Naive thymus-derived CD8-positive, alpha-beta T cell (primary cell): Measurements from ENCODE around the gene SBNO2. TPM values are rescaled to one million over a fixed set of nuclear protein-coding genes. Genes with fewer than 3 reads are reported as not detected.
A peak's percentile ranks its signal among the peaks of the same experiment; 100 is the strongest.
"Not testable (repeated sequence)": the region's sequence is repeated elsewhere in the genome, so short reads cannot be mapped to it uniquely, and the experiment has no call there.

Experiments
- ATAC-seq, 2 donors: fragments of 150-1000 bp; cut with Tn5 transposase in 1 of 2; sonication (Bioruptor Pico), chemical (Tn5 transposase) in 1 of 2; 1 replicate in 1 of 2; 2 replicates in 1 of 2; pipeline ENCODE4 v1.10.0; 2021; ENCODE audit warnings: mild to moderate bottlenecking in 2 of 2, moderate library complexity in 2 of 2
- POLR2A ChIA-PET: fragments of 350-600 bp; sonication (Branson Sonifier 250); formaldehyde crosslinking; loops from one replicate; lab custom pipeline; 2021; ENCODE audit warnings: antibody characterized with exemption; lab: Charles Lee
- DNase-seq, 10 donors: peaks; one replicate each; pipeline versions ENCODE4 v3.0.0 to v3.0.0-alpha.2; 2020 to 2022
- H3K27ac Mint-ChIP-seq, 10 donors: one replicate each; pipeline ENCODE4 v1.8.0; 2020 to 2022; ENCODE audit warnings: mild to moderate bottlenecking in 10 of 10, mixed read lengths in 10 of 10, moderate library complexity in 4 of 10, inconsistent platforms in 1 of 10
- H3K27me3 Mint-ChIP-seq, 5 donors: one replicate each; pipeline ENCODE4 v1.8.0; 2021 to 2022; ENCODE audit warnings: mixed read lengths in 5 of 5
- H3K36me3 Mint-ChIP-seq, 3 donors: one replicate each; pipeline ENCODE4 v1.8.0; 2020 to 2022; ENCODE audit warnings: mixed read lengths in 3 of 3, mild to moderate bottlenecking in 2 of 3, inconsistent platforms in 1 of 3
- H3K4me1 Mint-ChIP-seq, 4 donors: one replicate each; pipeline ENCODE4 v1.8.0; 2021 to 2022; ENCODE audit warnings: mixed read lengths in 4 of 4
- H3K4me3 Mint-ChIP-seq, 10 donors: one replicate each; pipeline ENCODE4 v1.8.0; 2020 to 2022; ENCODE audit warnings: mild to moderate bottlenecking in 10 of 10, mixed read lengths in 10 of 10, moderate library complexity in 6 of 10, inconsistent platforms in 1 of 10
- H3K9me3 Mint-ChIP-seq, 9 donors: one replicate each; pipeline ENCODE4 v1.8.0; 2020 to 2022; ENCODE audit warnings: mixed read lengths in 9 of 9, mild to moderate bottlenecking in 3 of 9, inconsistent platforms in 1 of 9, moderate library complexity in 1 of 9
- polyA plus RNA-seq, 3 donors: library from polyadenylated mRNA; unstranded; fragments of 300-500 nt; fragmentation: Illumina TruSeq; gene quantifications; one replicate each; pipeline ENCODE4 v1.2.3, GENCODE V29; 2021
- total RNA-seq, 8 experiments: library from RNA in 2 of 8; stranded (reverse) in 2 of 8; gene quantifications; one replicate each; pipeline ENCODE4 v1.2.3 and lab custom pipeline; 2021 to 2026

SBNO2 gene
- total and polyA plus RNA-seq, 5 experiments from 2014 or later: 0.68 to 82.4 (median 2.3) TPM

DNA sequence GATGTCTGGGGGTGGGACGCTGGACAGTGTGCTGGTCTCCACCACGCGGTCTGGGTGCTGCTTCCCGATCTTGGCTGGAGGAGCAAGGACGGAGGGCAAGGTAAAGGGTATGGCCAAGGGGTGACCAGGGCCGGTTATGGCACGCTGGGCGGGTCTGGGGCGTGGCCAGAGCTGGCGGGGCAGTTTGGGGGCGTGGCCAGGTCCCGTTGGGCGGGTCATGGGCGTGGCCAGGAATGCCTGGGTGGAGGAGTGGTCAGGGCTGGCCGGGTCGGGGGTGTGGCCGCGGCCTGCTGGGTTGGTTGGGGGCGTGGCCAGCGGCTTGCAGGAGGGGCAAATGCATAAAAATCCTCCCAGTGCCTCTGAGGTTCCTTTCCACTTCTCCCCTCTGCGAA, 51.1 kb downstream of the SBNO2 start:
- no peak for DNase-seq
- ATAC-seq: no peak
- Mint-ChIP-seq H3K27me3 (no peaks in the 10 kb centered on the region), H3K4me3 (peak overlapping the region in 1 of 10 donors; percentile 36), H3K4me1 (peaks cover 0 to 9% (median 3%) of the 10 kb centered on the region in 4 donors), H3K36me3 (peaks cover 0 to 54% (median 3%) of the 10 kb centered on the region in 3 donors), H3K9me3 (no peaks in the 10 kb centered on the region), H3K27ac (peak overlapping the region in 2 of 10 donors; percentile 41 to 82)
- POLR2A ChIA-PET: interaction anchor here (1.3 to 1.6 kb wide), 3 partner anchors 12 to 146 kb away, joined by 3 read pairs; partner anchors contain the start of genes CIRBP and GPX4

DNA sequence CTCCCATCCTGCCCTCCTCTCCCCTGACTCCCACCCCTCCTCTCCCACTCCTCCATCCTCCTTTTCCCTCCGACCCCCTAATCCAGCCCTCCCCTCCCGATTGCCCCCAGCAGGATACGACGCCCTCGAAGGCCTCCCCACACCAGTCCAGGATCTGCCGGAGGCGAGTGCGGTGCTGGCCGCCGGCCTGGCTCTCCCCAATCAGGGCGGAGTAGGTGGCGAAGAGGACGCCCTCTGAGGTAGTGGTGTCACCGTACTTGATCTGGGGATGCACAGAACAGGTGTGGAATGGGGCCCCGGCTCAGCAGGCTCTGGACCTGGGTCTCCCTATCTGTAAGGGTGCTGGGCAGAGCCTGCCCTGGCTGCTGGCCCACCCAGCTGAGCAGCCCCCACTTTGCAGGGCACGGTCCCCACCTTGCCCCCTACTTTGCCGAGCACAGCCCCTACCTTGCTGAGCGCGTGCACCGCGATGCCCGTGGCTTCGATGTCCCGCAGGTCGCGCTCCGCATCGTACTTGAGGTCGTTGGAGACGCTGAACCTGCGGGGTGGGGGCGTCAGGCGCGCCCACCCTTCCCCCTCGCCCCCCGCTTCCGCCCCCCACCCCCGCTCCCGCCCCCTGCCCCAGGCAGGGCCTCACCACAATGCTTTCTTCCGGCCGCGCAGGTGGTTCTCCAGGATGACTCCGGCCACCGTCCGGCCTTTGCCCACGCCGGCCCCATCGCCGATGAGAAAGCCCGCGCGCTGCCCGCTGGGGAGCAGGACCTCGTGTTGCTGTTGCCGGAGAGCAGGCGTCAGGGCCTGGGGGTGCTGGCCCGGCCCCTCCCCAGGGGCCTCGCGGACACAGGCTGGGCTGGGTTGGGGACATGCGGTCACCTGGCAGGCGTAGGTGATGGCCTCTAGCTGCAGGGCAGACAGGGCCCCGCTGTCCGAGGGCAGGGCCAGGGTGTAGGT, 51.8 kb downstream of the SBNO2 start:
- Mint-ChIP-seq H3K4me1 (peaks cover 0 to 5% (median 2%) of the 10 kb centered on the region in 4 donors), H3K4me3 (peak overlapping the region in 1 of 10 donors; percentile 36), H3K36me3 (peaks cover 0 to 57% (median 3%) of the 10 kb centered on the region in 3 donors), H3K27me3 (no peaks in the 10 kb centered on the region), H3K9me3 (no peaks in the 10 kb centered on the region), H3K27ac (peak overlapping the region in 2 of 10 donors; percentile 41 to 82)
- no peak for ATAC-seq
- no peak for DNase-seq
- POLR2A ChIA-PET: interaction anchor here (1.6 kb wide), 1 partner anchor 11 kb away, joined by 3 read pairs; no protein-coding TSS in a partner anchor

DNA sequence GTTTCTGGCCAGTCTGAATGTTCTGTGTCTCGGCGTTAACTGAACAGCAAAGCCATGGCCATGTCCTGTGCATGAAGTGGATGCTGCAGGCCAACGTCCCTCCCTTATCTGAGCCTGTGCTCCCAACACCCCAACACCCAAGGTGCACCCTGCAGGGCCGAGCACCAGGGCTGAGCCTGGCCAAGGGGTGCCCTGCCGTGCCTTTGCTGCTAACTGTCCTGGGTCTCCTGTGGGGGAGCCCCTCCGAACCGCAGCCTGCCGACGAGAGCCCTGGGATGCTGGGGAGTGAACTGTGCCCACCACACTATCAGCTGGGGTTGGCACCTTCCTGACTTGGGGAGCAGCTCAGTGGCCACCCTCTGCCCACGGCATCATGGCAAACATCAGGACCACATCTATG, 52.7 kb downstream of the SBNO2 start:
- peak overlapping the region in 2 of 10 donors; percentile 44 to 56 for H3K27ac Mint-ChIP-seq
- no peaks in the 10 kb centered on the region for H3K9me3 Mint-ChIP-seq
- POLR2A ChIA-PET: no interaction called here
- ATAC-seq (no peak), DNase-seq (no peak)
- H3K4me3 Mint-ChIP-seq: no peak overlapping the region
- H3K36me3 Mint-ChIP-seq: peaks cover 0 to 52% (median 3%) of the 10 kb centered on the region in 3 donors
- H3K4me1 Mint-ChIP-seq: peaks cover 0 to 5% (median 1%) of the 10 kb centered on the region in 4 donors
- H3K27me3 Mint-ChIP-seq: no peaks in the 10 kb centered on the region

DNA sequence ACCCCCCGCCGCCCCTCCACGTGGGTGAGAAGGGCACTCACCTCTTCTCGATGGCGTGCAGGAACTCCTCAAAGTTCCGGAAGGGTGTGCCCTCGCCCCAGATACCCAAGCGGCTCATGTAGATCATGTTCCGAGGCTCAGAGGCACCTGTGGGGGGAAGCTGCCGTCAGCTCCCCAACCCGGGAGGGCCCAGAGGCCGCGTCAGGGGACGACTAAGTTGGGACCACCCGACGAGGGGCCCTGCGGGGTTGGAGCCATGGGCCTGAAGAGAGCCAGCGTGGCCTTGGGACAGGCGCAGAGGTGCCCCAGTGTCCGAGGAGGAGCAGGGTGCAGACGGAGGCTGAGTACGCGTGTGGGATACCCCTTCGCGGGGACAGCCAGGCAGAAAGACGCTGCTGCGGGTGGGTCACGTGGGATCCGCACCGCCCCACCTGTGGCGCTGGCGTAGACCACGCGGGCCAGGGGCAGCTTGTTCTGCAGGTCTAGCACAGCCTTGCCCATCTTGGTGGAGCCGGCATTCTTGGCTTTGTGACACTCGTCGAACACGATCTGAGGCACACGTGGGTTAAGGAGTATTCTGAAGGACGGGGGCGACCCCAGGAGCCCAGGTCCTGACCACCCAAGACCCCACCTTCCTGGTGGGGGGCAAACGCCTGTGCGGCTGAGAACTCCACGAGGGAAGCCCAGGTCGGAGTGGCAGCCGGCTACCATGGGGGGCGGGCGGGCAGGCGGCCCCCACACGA, 54.4 kb downstream of the SBNO2 start:
- DNase-seq: no peak
- Mint-ChIP-seq H3K9me3 (no peaks in the 10 kb centered on the region), H3K27ac (no peak overlapping the region), H3K36me3 (peaks cover 0 to 43% (median 0%) of the 10 kb centered on the region in 3 donors), H3K4me1 (peaks cover 0 to 2% (median 0%) of the 10 kb centered on the region in 4 donors), H3K27me3 (no peaks in the 10 kb centered on the region), H3K4me3 (no peak overlapping the region)
- ATAC-seq: no peak
- POLR2A ChIA-PET: no interaction called here

DNA sequence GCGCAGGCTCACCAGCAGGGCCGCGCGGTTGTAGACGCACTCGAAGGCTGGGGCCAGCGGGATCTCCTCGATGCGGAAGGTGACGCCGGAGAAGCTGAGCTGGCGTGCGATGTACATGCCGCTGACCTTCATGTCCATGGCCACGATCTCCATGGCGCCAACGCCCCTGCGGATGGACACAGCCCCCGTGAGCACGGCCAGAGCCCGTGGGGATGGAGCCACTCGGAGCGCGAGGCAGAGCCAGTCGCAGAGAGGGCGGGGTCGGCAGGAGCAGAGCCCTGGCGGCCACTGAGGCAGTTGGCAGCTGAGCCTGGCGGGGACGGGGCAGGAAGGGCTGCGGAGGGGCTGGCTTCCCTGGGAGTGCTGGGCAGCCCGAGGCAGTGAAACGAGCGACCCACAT, 55.1 kb downstream of the SBNO2 start:
- ATAC-seq (no peak), DNase-seq (no peak)
- POLR2A ChIA-PET: no interaction called here
- Mint-ChIP-seq H3K4me3 (no peak overlapping the region), H3K27me3 (no peaks in the 10 kb centered on the region), H3K27ac (peak overlapping the region in 1 of 10 donors; percentile 15), H3K36me3 (peaks cover 0 to 41% (median 0%) of the 10 kb centered on the region in 3 donors), H3K4me1 (peaks cover 0 to 2% (median 0%) of the 10 kb centered on the region in 4 donors), H3K9me3 (no peaks in the 10 kb centered on the region)

DNA sequence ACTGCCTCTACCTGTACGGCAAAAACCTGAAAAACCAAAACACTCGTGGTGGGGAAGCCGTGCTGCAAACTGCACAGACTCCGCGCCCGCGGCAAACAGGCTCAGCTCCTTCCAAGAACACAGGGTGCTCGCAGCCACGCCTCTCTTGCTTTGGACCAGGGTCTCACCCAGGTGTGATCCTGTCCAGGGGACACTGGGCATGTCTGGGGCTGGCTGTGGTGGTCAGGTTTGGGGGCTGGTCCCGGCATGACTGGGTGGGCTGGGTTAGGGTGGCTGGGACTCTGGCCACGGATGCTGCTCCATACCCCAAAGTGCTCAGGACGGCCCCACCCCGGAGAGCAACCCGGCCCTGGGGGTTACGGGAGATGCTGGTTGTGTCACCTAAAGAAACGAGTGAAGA, 56.4 kb downstream of the SBNO2 start:
- Mint-ChIP-seq H3K4me1 (peaks cover 0 to 7% (median 1%) of the 10 kb centered on the region in 4 donors), H3K27ac (peak overlapping the region in 1 of 10 donors; percentile 68), H3K9me3 (no peaks in the 10 kb centered on the region), H3K27me3 (no peaks in the 10 kb centered on the region), H3K4me3 (no peak overlapping the region), H3K36me3 (peaks cover 0 to 39% (median 0%) of the 10 kb centered on the region in 3 donors)
- POLR2A ChIA-PET: interaction anchor here (1.2 kb wide), 1 partner anchor 13 kb away, joined by 4 read pairs; no protein-coding TSS in a partner anchor
- DNase-seq (no peak), ATAC-seq (no peak)

DNA sequence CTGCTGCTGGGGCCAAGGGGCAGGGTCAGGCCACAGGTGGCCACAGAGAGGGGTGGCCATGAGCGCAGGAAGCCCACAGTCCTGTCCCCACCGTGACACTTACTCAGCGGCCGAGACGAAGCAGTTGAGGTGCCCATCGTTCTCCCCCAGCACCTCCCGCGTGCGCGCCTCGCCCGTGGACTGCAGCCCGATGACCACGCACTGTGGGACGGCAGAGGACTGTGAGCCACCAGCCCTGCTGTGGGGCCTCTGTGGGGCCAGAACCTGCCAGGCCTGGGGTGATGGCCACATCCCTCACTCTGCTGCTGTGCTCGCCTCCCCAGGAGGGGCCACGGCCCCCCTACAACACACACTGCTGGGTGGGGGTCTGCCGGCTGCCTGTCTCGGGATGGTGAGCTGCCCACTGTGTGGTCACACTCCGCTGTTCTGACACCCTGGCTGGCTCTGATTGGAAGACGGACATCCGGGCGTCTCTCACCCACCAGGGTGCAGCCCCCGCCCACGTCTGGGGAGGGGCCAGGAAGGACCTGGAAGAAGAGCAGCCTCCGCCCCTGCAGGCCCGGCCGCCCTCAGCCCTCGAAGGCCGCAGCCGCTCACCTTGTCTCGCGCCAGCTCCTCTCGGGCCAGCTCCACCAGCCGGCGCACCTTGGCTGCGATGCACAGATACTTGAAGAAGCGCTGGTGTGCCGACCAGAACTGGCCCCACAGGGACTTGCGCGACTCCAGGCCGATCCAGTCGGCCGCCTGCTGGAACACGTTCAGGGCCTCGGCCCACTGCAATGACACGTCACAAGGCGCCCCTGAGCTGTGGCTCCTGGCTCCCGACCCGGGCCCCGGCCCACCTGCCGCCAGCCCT, 57.1 kb downstream of the SBNO2 start:
- POLR2A ChIA-PET: interaction anchor here (0.6 kb wide), 2 partner anchors 8 to 83 kb away, joined by 3 read pairs; no protein-coding TSS in a partner anchor

DNA sequence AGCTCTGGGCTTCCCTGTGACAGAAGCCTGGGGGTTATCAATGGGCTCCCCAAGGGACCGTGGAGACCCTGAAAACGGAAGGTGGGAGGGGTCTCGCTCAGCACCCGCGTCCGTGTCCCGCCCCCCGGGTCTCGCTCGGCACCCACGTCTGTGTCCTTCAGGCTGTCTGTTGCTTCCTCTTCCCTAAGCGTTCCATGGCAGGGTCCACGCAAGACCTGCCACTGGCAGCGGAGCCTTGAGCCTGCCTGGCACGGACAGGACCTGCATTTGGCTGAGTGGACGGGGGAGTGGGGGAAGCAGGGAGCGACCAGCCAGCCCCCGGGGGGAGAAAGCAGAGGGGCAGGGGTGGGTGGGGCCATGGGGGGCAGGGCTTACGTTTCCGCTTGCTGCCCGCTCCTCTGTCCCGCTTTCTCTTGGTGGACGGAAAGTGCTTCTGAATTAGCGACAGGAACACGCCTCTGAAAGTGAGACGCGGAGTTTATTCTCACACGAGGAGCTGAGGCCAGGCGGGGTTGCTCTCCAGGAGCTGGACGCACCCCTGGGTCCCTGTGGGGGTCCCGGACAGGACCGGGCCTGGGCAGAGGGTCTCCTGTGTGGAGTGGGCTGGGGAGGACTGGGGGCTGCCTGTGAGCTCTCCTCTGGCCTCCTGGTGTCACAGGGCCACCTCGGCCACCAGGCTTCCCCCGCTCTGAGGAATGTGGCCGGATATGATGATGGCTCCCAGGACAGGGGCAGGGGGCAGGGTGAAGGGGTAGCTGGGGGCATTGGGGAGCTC, 58.2 kb downstream of the SBNO2 start:
- peaks cover 0 to 31% (median 0%) of the 10 kb centered on the region in 3 donors for H3K36me3 Mint-ChIP-seq
- no peak overlapping the region for H3K4me3 Mint-ChIP-seq
- no peak overlapping the region for H3K27ac Mint-ChIP-seq
- POLR2A ChIA-PET: interaction anchor here (0.5 kb wide), 1 partner anchor 66 kb away, joined by 3 read pairs; no protein-coding TSS in a partner anchor
- DNase-seq (no peak), ATAC-seq (no peak)
- H3K9me3 Mint-ChIP-seq: no peaks in the 10 kb centered on the region
- no peaks in the 10 kb centered on the region for H3K27me3 Mint-ChIP-seq
- peaks cover 0 to 7% (median 1%) of the 10 kb centered on the region in 4 donors for H3K4me1 Mint-ChIP-seq

More for the DNA sequence above, 57.1 kb downstream of the SBNO2 start:
- peaks cover 0 to 7% (median 1%) of the 10 kb centered on the region in 4 donors for H3K4me1 Mint-ChIP-seq
- no peak overlapping the region for H3K27ac Mint-ChIP-seq
- DNase-seq (no peak), ATAC-seq (no peak)
- H3K9me3 Mint-ChIP-seq: no peaks in the 10 kb centered on the region
- H3K27me3 Mint-ChIP-seq: no peaks in the 10 kb centered on the region
- no peak overlapping the region for H3K4me3 Mint-ChIP-seq
- H3K36me3 Mint-ChIP-seq: peaks cover 0 to 40% (median 0%) of the 10 kb centered on the region in 3 donors

DNA sequence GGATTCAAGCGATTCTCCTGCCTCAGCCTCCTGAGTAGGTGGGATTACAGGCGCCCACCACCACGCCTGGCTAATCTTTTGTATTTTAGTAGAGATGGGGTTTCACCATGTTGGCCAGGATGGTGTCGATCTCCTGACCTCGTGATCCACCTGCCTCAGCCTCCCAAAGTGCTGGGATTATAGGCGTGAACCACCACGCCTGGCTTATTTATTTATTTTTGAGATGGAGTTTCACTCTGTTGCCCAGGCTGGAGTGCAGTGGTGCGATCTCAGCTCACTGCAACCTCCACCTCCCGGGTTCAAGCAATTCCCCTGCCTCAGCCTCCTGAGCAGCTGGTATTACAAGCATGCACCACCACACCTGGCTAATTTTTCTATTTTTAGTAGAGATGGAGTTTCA, 59.3 kb downstream of the SBNO2 start:
- H3K4me1 Mint-ChIP-seq, H3K27me3 Mint-ChIP-seq, ATAC-seq, H3K9me3 Mint-ChIP-seq, H3K4me3 Mint-ChIP-seq, DNase-seq: not testable (repeated sequence)
- POLR2A ChIA-PET: interaction anchor here (3.8 kb wide), 1 partner anchor 79 kb away, joined by 31 read pairs; no protein-coding TSS in a partner anchor
- H3K27ac Mint-ChIP-seq: peak overlapping the region in 2 of 10 donors; percentile 29 to 53
- peaks cover 0 to 28% (median 0%) of the 10 kb centered on the region in 3 donors for H3K36me3 Mint-ChIP-seq

DNA sequence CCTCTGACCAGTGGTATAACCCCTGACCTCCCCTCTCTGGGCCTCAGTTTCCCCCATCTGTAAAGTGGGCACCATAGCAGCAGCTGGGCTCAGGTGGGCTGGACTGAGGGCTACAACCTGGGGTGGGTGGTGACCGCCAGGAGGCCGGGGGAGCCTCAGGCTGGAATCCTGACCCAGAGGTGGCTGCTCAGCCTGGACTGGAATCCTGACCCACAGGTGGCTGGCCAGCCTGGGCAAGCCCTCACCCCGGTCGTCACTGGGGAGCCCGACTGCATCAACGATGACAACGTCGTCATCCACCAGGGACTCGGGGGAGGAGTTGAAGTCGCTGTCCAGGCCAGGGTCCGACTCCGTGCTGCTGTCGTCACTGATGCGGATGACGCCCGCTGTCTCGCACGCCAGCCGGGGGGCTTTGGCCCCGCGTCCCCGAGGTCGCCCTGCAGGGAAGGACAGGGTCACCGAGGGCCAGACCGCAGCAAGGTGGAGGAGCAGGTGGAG, 60.0 kb downstream of the SBNO2 start:
- Mint-ChIP-seq H3K9me3 (no peaks in the 10 kb centered on the region), H3K36me3 (peaks cover 0 to 27% (median 0%) of the 10 kb centered on the region in 3 donors), H3K27me3 (no peaks in the 10 kb centered on the region), H3K4me1 (peaks cover 0 to 7% (median 1%) of the 10 kb centered on the region in 4 donors), H3K27ac (no peak overlapping the region), H3K4me3 (no peak overlapping the region)
- POLR2A ChIA-PET: interaction anchor here (0.5 to 3.8 kb wide), 12 partner anchors 10 to 250 kb away, joined by 3 to 31 read pairs (median 4); partner anchors contain the start of genes ARHGAP45, ATP5F1D and GPX4
- no peak for DNase-seq
- ATAC-seq: no peak
